ENCODE data around the gene DMD.

The DMD gene

GRCh38 chrX:31796624-31797023, 1414.7 kb downstream of the DMD start:
- no peak for DNase-seq (ENCODE audit: low read depth in 2 of 2, low spot score in 1 of 2)

GRCh38 chrX:31747411-31747810, 1463.9 kb downstream of the DMD start:
- no peak for DNase-seq (ENCODE audit: low read depth in 2 of 2, low spot score in 1 of 2)

GRCh38 chrX:31743004-31743403, 1468.3 kb downstream of the DMD start:
- DNase-seq (ENCODE audit: low read depth in 2 of 2, low spot score in 1 of 2) = no peak

- no peak for DNase-seq (ENCODE audit: low read depth in 2 of 2, low spot score in 1 of 2)
Measured at GRCh38 chrX:31717474-31717873, 1493.9 kb downstream of the DMD start.

GRCh38 chrX:31715675-31716074, 1495.7 kb downstream of the DMD start:
- DNase-seq (ENCODE audit: low read depth in 2 of 2, low spot score in 1 of 2) = no peak

- no peak for DNase-seq (ENCODE audit: low read depth in 2 of 2, low spot score in 1 of 2)
Measured at GRCh38 chrX:31714797-31715196, 1496.6 kb downstream of the DMD start.

- no peak for DNase-seq (ENCODE audit: low read depth in 2 of 2, low spot score in 1 of 2)
Measured at GRCh38 chrX:31713120-31713519, 1498.2 kb downstream of the DMD start.

- no peak for DNase-seq (ENCODE audit: low read depth in 2 of 2, low spot score in 1 of 2)
Measured at GRCh38 chrX:31711166-31711565, 1500.2 kb downstream of the DMD start.

- DNase-seq (ENCODE audit: low read depth in 2 of 2, low spot score in 1 of 2) = no peak
Measured at GRCh38 chrX:31708116-31708515, 1503.2 kb downstream of the DMD start.

GRCh38 chrX:31706466-31706865, 1504.9 kb downstream of the DMD start:
- DNase-seq (ENCODE audit: low read depth in 2 of 2, low spot score in 1 of 2) = no peak

- DNase-seq (ENCODE audit: low read depth in 2 of 2, low spot score in 1 of 2) = no peak
Measured at GRCh38 chrX:31705816-31706215, 1505.5 kb downstream of the DMD start.

- DNase-seq (ENCODE audit: low read depth in 2 of 2, low spot score in 1 of 2) = no peak
Measured at GRCh38 chrX:31704938-31705337, 1506.4 kb downstream of the DMD start.

- DNase-seq (ENCODE audit: low read depth in 2 of 2, low spot score in 1 of 2) = no peak
Measured at GRCh38 chrX:31702222-31702621, 1509.1 kb downstream of the DMD start.

GRCh38 chrX:31697294-31697916, 1513.9 kb downstream of the DMD start:
- no peak for DNase-seq (ENCODE audit: low read depth in 2 of 2, low spot score in 1 of 2)

- DNase-seq (ENCODE audit: low read depth in 2 of 2, low spot score in 1 of 2) = no peak
Measured at GRCh38 chrX:31679861-31680260, 1531.5 kb downstream of the DMD start.

GRCh38 chrX:31670245-31670644, 1541.1 kb downstream of the DMD start:
- DNase-seq (ENCODE audit: low read depth in 2 of 2, low spot score in 1 of 2) = no peak

GRCh38 chrX:31665454-31665853, 1545.9 kb downstream of the DMD start:
- no peak for DNase-seq (ENCODE audit: low read depth in 2 of 2, low spot score in 1 of 2)

- no peak for DNase-seq (ENCODE audit: low read depth in 2 of 2, low spot score in 1 of 2)
Measured at GRCh38 chrX:31663172-31663571, 1548.2 kb downstream of the DMD start.

- no peak for DNase-seq (ENCODE audit: low read depth in 2 of 2, low spot score in 1 of 2)
Measured at GRCh38 chrX:31661280-31661810, 1550.0 kb downstream of the DMD start.

GRCh38 chrX:31658360-31658759, 1553.0 kb downstream of the DMD start:
- DNase-seq (ENCODE audit: low read depth in 2 of 2, low spot score in 1 of 2) = no peak

- DNase-seq (ENCODE audit: low read depth in 2 of 2, low spot score in 1 of 2) = no peak
Measured at GRCh38 chrX:31656013-31656412, 1555.3 kb downstream of the DMD start.

- no peak for DNase-seq (ENCODE audit: low read depth in 2 of 2, low spot score in 1 of 2)
Measured at GRCh38 chrX:31653422-31653821, 1557.9 kb downstream of the DMD start.

- no peak for DNase-seq (ENCODE audit: low read depth in 2 of 2, low spot score in 1 of 2)
Measured at GRCh38 chrX:31652650-31653049, 1558.7 kb downstream of the DMD start.

All from stimulated activated CD8-positive, alpha-beta memory T cell treated with anti-CD3 and anti-CD28 coated beads, Interleukin-4, amount 100 ng/mL, for 4 hours (primary cell).